ENCODE data around the gene HTT.

The HTT gene

GRCh38 chr4:3066836-3067400 lies 7.6 kb upstream of the HTT start:
- H3K4me1 ChIP-seq = no peaks in the 10 kb centered on the region
- no peak overlapping the region for H2AFZ ChIP-seq
- H3K9me3 ChIP-seq (ENCODE audit: control insufficient read depth, low read length) = no peaks in the 10 kb centered on the region
- TF ChIP-seq, protein P1, sequence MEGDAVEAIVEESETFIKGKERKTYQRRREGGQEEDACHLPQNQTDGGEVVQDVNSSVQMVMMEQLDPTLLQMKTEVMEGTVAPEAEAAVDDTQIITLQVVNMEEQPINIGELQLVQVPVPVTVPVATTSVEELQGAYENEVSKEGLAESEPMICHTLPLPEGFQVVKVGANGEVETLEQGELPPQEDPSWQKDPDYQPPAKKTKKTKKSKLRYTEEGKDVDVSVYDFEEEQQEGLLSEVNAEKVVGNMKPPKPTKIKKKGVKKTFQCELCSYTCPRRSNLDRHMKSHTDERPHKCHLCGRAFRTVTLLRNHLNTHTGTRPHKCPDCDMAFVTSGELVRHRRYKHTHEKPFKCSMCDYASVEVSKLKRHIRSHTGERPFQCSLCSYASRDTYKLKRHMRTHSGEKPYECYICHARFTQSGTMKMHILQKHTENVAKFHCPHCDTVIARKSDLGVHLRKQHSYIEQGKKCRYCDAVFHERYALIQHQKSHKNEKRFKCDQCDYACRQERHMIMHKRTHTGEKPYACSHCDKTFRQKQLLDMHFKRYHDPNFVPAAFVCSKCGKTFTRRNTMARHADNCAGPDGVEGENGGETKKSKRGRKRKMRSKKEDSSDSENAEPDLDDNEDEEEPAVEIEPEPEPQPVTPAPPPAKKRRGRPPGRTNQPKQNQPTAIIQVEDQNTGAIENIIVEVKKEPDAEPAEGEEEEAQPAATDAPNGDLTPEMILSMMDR (IDR thresholded peaks at IDR 0.05) = no peak
- H3K36me3 ChIP-seq (ENCODE audit: control insufficient read depth, insufficient read depth, low read length) = no peaks in the 10 kb centered on the region
- H3K4me2 ChIP-seq (ENCODE audit: low read length) = no peak overlapping the region
- H3K4me3 ChIP-seq (ENCODE audit: low read depth, low read length) = no peak overlapping the region
- no peaks in the 10 kb centered on the region for H3K27me3 ChIP-seq (ENCODE audit: control insufficient read depth, insufficient read depth, low read length)
- no peak overlapping the region for H3K9ac ChIP-seq
- H3K79me2 ChIP-seq = no peaks in the 10 kb centered on the region
- H3K27ac ChIP-seq = no peak overlapping the region

DNA sequence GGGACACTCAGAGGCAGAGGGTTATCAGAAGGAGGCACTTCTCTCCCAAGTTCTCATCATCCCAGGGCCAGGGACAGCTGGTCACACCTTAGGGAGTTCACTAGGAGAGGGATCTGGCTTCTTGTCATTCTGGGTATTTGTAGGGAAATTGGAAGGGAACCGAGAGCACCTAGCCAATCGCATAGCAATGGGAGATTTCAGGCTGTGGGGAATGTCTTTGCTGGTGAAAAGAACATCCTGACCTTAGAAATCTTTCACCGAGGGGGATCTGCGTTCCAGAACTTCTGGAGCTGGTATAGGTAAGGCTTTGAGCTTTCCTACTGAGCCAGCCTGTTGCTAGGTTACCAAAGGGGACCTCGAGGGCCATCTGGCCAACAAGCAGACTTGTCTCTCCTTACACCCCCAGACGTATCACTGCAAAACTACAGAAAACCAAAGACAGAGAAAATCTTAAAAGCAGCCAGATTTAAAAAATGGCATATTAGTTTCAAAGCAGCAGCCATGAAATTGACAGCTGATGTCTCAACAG lies 6.9 kb upstream of the HTT start:
- H3K4me1 ChIP-seq = no peaks in the 10 kb centered on the region
- no peak overlapping the region for H3K4me3 ChIP-seq (ENCODE audit: low read depth, low read length)
- TF ChIP-seq, protein P1 (IDR thresholded peaks at IDR 0.05) = no peak
- no peak overlapping the region for H3K9ac ChIP-seq
- H3K27ac ChIP-seq = no peak overlapping the region
- H2AFZ ChIP-seq = no peak overlapping the region
- H3K79me2 ChIP-seq = no peaks in the 10 kb centered on the region
- no peak overlapping the region for H3K4me2 ChIP-seq (ENCODE audit: low read length)
- H3K27me3 ChIP-seq (ENCODE audit: control insufficient read depth, insufficient read depth, low read length) = no peaks in the 10 kb centered on the region
- H3K9me3 ChIP-seq (ENCODE audit: control insufficient read depth, low read length) = no peaks in the 10 kb centered on the region
- no peaks in the 10 kb centered on the region for H3K36me3 ChIP-seq (ENCODE audit: control insufficient read depth, insufficient read depth, low read length)

DNA sequence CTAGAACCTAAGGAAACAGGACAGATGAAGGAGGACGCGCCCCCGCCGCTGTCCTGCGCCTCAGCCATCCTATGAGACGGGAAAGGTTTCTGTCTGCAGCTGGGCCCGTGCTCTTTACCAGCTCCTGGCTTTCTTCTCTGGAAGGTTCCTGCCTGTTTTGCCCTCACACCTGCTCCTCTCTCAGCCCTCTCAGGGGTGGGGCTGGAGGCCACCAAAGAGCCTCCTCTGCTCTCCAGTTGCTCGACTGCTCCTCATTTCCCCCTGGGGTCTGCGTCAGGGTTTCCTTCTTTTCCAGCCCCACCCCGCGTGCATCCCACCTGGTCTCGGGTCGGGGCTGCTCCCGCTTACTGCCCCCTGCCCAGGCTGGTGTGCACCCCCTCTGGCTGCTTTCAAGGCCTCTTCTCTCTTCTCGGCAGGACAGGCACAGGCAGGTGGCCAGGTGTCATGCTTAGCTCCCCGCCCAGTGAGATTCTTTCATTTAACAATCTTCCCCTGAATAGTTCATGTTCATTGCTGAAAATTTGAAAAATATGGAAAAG lies 4.8 kb upstream of the HTT start:
- TF ChIP-seq, protein P1 (IDR thresholded peaks at IDR 0.05) = no peak
- H2AFZ ChIP-seq = no peak overlapping the region
- H3K4me2 ChIP-seq (ENCODE audit: low read length) = no peak overlapping the region
- H3K79me2 ChIP-seq = no peaks in the 10 kb centered on the region
- H3K4me3 ChIP-seq (ENCODE audit: low read depth, low read length) = no peak overlapping the region
- no peaks in the 10 kb centered on the region for H3K27me3 ChIP-seq (ENCODE audit: control insufficient read depth, insufficient read depth, low read length)
- no peaks in the 10 kb centered on the region for H3K9me3 ChIP-seq (ENCODE audit: control insufficient read depth, low read length)
- H3K36me3 ChIP-seq (ENCODE audit: control insufficient read depth, insufficient read depth, low read length) = no peaks in the 10 kb centered on the region
- no peak overlapping the region for H3K27ac ChIP-seq
- no peaks in the 10 kb centered on the region for H3K4me1 ChIP-seq
- H3K9ac ChIP-seq = no peak overlapping the region

DNA sequence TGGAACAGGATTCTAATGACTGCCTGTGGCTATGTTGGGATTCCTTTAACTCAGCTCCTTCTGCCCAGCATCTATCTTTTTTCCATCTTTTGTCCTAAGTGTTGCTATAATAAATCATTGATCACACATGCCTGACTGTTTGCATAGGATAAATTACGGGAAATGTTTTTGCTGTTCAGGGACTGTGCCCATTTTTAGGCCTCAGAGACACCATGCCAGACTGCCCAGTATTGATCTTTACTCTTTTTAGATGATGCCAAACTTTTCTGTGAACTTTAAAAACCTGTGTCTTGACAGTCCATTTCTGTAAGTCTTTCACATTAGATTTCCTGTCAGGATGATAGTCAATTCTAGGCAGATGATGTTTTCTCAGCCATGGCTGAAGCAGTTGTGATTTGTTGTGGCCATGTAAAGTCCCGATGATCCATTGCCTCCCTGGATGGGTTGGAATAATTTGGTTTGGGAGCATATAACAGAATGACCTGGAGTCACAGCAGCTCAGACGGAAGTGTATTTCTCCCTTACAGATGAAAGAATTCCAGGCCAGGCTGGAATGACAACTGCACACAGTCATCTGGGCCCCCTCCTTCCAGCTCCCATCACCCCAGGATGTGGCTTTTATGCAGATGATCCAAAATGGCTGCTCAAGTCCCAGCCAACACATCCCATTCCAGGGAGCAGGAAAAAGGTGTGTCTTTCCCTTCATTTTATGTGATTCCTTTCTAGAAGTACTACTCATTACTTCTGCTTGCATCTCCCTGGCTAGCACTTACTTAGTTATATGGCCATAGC lies 3.6 kb upstream of the HTT start:
- TF ChIP-seq, protein P1 (IDR thresholded peaks at IDR 0.05) = no peak
- Histone ChIP-seq H3K27ac (no peak overlapping the region), H3K4me3 (ENCODE audit: low read depth, low read length) (no peak overlapping the region), H3K27me3 (ENCODE audit: control insufficient read depth, insufficient read depth, low read length) (no peaks in the 10 kb centered on the region), H3K4me2 (ENCODE audit: low read length) (no peak overlapping the region), H3K9ac (no peak overlapping the region), H3K4me1 (no peaks in the 10 kb centered on the region), H3K36me3 (ENCODE audit: control insufficient read depth, insufficient read depth, low read length) (no peaks in the 10 kb centered on the region), H2AFZ (no peak overlapping the region), H3K9me3 (ENCODE audit: control insufficient read depth, low read length) (no peaks in the 10 kb centered on the region), H3K79me2 (no peaks in the 10 kb centered on the region)
